Endodermal cell (in vitro differentiated cells): ENCODE results near the gene PHLPP1. TPM values are rescaled to one million over a fixed set of nuclear protein-coding genes. Genes with fewer than 3 reads are reported as not detected.

Experiments used
- DNase-seq: peaks from one replicate; pipeline ENCODE4 v3.0.0-alpha.2; 2017
- H3K27ac ChIP-seq: 2 replicates; pipeline ENCODE4 v1.5.1; 2013; ENCODE audit warnings: mild to moderate bottlenecking, low read depth, low read length, moderate library complexity
- H3K27me3 ChIP-seq: 2 replicates; pipeline ENCODE4 v1.6.1; 2013; ENCODE audit warnings: mild to moderate bottlenecking, low read length, moderate library complexity; ENCODE audit not compliant: insufficient read depth, control insufficient read depth, poor library complexity, severe bottlenecking
- H3K36me3 ChIP-seq: 2 replicates; pipeline ENCODE4 v1.7.0; 2013; ENCODE audit warnings: mild to moderate bottlenecking, low read length, moderate library complexity; ENCODE audit not compliant: control insufficient read depth, insufficient read depth
- H3K4me1 ChIP-seq: one replicate; pipeline ENCODE4 v1.7.0; 2013; ENCODE audit warnings: low read length; ENCODE audit not compliant: control insufficient read depth, insufficient read depth
- H3K4me3 ChIP-seq: 2 replicates; pipeline ENCODE4 v1.5.1; 2013; ENCODE audit warnings: mild to moderate bottlenecking, low read length, moderate library complexity
- H3K9ac ChIP-seq: 2 replicates; pipeline ENCODE4 v1.6.1; 2013; ENCODE audit warnings: mild to moderate bottlenecking, low read length, moderate library complexity; ENCODE audit not compliant: poor library complexity, severe bottlenecking; ENCODE audit errors: extremely low read depth
- H3K9me3 ChIP-seq: 2 replicates; pipeline ENCODE4 v1.6.1; 2013; ENCODE audit warnings: mild to moderate bottlenecking, low read length, moderate library complexity; ENCODE audit not compliant: control insufficient read depth
- H3K27ac Mint-ChIP-seq: 2 replicates; pipeline ENCODE4 v1.8.0; 2020; ENCODE audit warnings: mixed read lengths
- H3K27me3 Mint-ChIP-seq: 2 replicates; pipeline ENCODE4 v1.8.0; 2021; ENCODE audit warnings: mild to moderate bottlenecking, mixed read lengths; ENCODE audit not compliant: insufficient read depth
- H3K36me3 Mint-ChIP-seq: 2 replicates; pipeline ENCODE4 v1.8.0; 2020; ENCODE audit warnings: low read depth, mixed read lengths
- H3K4me1 Mint-ChIP-seq: 2 replicates; pipeline ENCODE4 v1.8.0; 2020; ENCODE audit warnings: mixed read lengths
- H3K4me3 Mint-ChIP-seq: 2 replicates; pipeline ENCODE4 v1.8.0; 2020; ENCODE audit warnings: mild to moderate bottlenecking, moderate library complexity, mixed read lengths
- H3K9me3 Mint-ChIP-seq: 2 replicates; pipeline ENCODE4 v1.8.0; 2020; ENCODE audit warnings: mild to moderate bottlenecking, mixed read lengths
- WGBS, 2 experiments: methylation state at CpG; one replicate each; pipeline versions ENCODE4 v1.1.5 to v1.1.7; 2013; ENCODE audit warnings: missing lambda C conversion rate in 2 of 2, mixed read lengths in 1 of 2; ENCODE audit not compliant: insufficient coverage in 1 of 2, insufficient read length in 1 of 2; 5-methylcytosine and 5-hydroxymethylcytosine counted together
- total RNA-seq, 2 donors: library from RNA; stranded (reverse); fragmentation: NEBNext Ultra II Directional in 1 of 2; extraction: Animal tissue kit (Norgen Biotek cat#: 25700) in 1 of 2; gene quantifications; 2 replicates in 1 of 2; 3 replicates in 1 of 2; pipeline ENCODE4 v1.2.1, GENCODE V29; 2021
- TF ChIP-seq, protein P1 (sequence below): fragments of 200-600 bp; sonication (generic); conservative IDR thresholded peaks from 2 replicates; pipeline ENCODE4 v1.5.0; 2021; ENCODE audit warnings: antibody characterized with exemption, mild to moderate bottlenecking

Gene PHLPP1
- total RNA-seq, 2 donors from 2014 or later: 19.8 to 28.1 TPM

DNA sequence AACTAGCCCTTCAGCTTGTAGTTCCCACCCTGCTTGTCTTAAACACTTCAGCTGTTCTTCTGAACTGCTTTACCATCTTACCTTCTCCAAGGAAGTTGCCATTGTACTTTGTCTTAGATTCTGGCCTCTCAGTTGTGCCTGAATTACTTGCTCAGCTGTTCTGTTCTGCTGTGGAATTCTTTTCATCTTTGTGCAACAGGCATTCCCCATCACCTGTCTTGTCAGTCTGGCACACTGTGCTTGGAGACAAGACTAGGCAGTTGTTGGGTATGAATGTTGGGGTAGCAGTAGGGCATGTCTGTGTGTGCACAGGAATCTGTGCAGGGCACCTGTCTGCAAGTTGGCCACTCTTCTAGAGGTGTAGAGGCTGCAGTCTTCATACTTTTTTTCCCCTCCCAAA, 38.7 kb downstream of the PHLPP1 start:
- peaks cover 15% of the 10 kb centered on the region for H3K4me1 ChIP-seq
- H3K27ac ChIP-seq: no peak overlapping the region
- H3K9me3 Mint-ChIP-seq: no peaks in the 10 kb centered on the region
- no peaks in the 10 kb centered on the region for H3K36me3 ChIP-seq
- no peak for DNase-seq
- H3K27me3 Mint-ChIP-seq: no peaks in the 10 kb centered on the region
- TF ChIP-seq, protein P1, sequence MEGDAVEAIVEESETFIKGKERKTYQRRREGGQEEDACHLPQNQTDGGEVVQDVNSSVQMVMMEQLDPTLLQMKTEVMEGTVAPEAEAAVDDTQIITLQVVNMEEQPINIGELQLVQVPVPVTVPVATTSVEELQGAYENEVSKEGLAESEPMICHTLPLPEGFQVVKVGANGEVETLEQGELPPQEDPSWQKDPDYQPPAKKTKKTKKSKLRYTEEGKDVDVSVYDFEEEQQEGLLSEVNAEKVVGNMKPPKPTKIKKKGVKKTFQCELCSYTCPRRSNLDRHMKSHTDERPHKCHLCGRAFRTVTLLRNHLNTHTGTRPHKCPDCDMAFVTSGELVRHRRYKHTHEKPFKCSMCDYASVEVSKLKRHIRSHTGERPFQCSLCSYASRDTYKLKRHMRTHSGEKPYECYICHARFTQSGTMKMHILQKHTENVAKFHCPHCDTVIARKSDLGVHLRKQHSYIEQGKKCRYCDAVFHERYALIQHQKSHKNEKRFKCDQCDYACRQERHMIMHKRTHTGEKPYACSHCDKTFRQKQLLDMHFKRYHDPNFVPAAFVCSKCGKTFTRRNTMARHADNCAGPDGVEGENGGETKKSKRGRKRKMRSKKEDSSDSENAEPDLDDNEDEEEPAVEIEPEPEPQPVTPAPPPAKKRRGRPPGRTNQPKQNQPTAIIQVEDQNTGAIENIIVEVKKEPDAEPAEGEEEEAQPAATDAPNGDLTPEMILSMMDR: no peak
- no peaks in the 10 kb centered on the region for H3K27me3 ChIP-seq
- H3K9me3 ChIP-seq: peaks cover 6% of the 10 kb centered on the region
- H3K9ac ChIP-seq: no peak overlapping the region
- H3K27ac Mint-ChIP-seq: no peak overlapping the region
- H3K4me3 ChIP-seq: no peak overlapping the region
- H3K4me1 Mint-ChIP-seq: peaks cover 55% of the 10 kb centered on the region
- no peak overlapping the region for H3K4me3 Mint-ChIP-seq
- H3K36me3 Mint-ChIP-seq: peaks cover 6% of the 10 kb centered on the region

DNA sequence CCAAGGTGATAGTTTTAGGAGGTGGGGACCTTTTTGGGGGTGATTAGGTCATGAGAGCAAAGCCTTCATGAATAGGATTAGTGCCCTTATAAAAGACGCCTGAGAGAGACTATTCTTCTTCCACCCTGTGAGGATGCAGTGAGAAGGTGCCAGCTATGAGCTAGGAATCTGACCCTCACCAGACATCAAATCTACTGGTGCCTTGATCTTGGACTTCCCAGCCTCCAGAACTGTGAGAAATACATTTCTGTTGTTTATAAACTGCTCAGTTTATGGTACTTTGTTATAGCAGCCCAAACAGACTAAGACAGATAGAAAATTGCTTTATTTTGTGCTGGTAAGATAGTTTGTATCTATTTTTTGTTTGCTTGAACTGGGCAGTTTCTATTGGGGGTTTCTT, 40.1 kb downstream of the PHLPP1 start:
- TF ChIP-seq, protein P1: no peak
- Mint-ChIP-seq H3K27me3 (no peaks in the 10 kb centered on the region), H3K4me3 (no peak overlapping the region), H3K27ac (no peak overlapping the region), H3K9me3 (no peaks in the 10 kb centered on the region), H3K4me1 (peaks cover 61% of the 10 kb centered on the region), H3K36me3 (peaks cover 6% of the 10 kb centered on the region)
- Histone ChIP-seq H3K36me3 (no peaks in the 10 kb centered on the region), H3K4me3 (no peak overlapping the region), H3K9ac (no peak overlapping the region), H3K27me3 (no peaks in the 10 kb centered on the region), H3K4me1 (peaks cover 12% of the 10 kb centered on the region), H3K9me3 (peaks cover 6% of the 10 kb centered on the region), H3K27ac (no peak overlapping the region)
- DNase-seq: no peak
- 87% methylated on average over 1 of the region's 1 CpG; no CpG with 5 or more reads in 1 of the 2 experiments for WGBS, 2 experiments

DNA sequence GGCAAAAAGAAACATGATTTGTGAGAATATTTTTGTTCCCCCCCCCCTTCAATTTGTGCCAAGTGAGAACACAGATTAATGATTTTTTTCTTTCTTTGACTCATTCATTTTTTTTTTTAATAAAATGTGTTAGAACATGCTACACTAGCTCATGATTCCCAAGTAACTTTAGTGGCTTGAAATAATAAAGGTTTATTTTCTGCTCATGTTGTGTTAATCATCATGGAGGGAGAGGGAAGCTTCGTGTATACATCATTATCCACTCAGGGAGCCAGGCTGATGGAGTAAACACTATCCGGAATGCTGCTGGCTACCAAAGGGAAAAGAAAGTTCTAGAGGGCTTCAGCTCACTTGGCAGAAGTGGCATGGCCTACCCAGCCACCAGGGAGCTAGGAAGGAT, 40.6 kb downstream of the PHLPP1 start:
- peaks cover 6% of the 10 kb centered on the region for H3K36me3 Mint-ChIP-seq
- H3K27ac Mint-ChIP-seq: no peak overlapping the region
- peaks cover 59% of the 10 kb centered on the region for H3K4me1 Mint-ChIP-seq
- 93% methylated on average over 2 of the region's 2 CpGs; no CpG with 5 or more reads in 1 of the 2 experiments for WGBS, 2 experiments
- Histone ChIP-seq H3K27me3 (no peaks in the 10 kb centered on the region), H3K4me3 (no peak overlapping the region), H3K4me1 (peaks cover 7% of the 10 kb centered on the region), H3K9me3 (peaks cover 6% of the 10 kb centered on the region), H3K36me3 (no peaks in the 10 kb centered on the region), H3K27ac (no peak overlapping the region), H3K9ac (no peak overlapping the region)
- no peaks in the 10 kb centered on the region for H3K27me3 Mint-ChIP-seq
- TF ChIP-seq, protein P1: no peak
- no peak for DNase-seq
- no peaks in the 10 kb centered on the region for H3K9me3 Mint-ChIP-seq
- H3K4me3 Mint-ChIP-seq: no peak overlapping the region
